ENCODE data around the gene NMRAL1.

GRCh38 chr16:4454623-4455022, 19.8 kb downstream of the NMRAL1 start:
- no peak for TF ChIP-seq CTCF (IDR thresholded peaks at IDR 0.05)
- no peak for TF ChIP-seq EZH2 (IDR thresholded peaks at IDR 0.05; ENCODE audit: borderline replicate concordance, insufficient read depth, low read depth, low read length, poor library complexity, severe bottlenecking)

Measured in B cell (primary cell).